NK-92 (cell line): ENCODE results near the gene PLEKHG4B.
"Not testable (repeated sequence)": the region's sequence is repeated elsewhere in the genome, so short reads cannot be mapped to it uniquely, and the experiment has no call there.

ENCODE experiments used
- DNase-seq: peaks from one replicate; lab custom pipeline; 2025; ENCODE audit not compliant: unreplicated experiment; lab: John Stamatoyannopoulos, UW

The PLEKHG4B gene

GRCh38 chr5:93221-93980 is 1.4 kb downstream of the PLEKHG4B start:
- DNase-seq = no peak

- DNase-seq = no peak
Observed at GRCh38 chr5:94113-94892, 2.3 kb downstream of the PLEKHG4B start.

GRCh38 chr5:95241-95980 is 3.4 kb downstream of the PLEKHG4B start:
- DNase-seq = no peak

- DNase-seq = no peak
Observed at GRCh38 chr5:96976-97660, 5.2 kb downstream of the PLEKHG4B start.

GRCh38 chr5:99815-100214 is 7.8 kb downstream of the PLEKHG4B start:
- no peak for DNase-seq

GRCh38 chr5:102411-103043 is 10.6 kb downstream of the PLEKHG4B start:
- DNase-seq = no peak

- DNase-seq = not testable (repeated sequence)
Observed at GRCh38 chr5:104106-104505, 12.1 kb downstream of the PLEKHG4B start.

GRCh38 chr5:104778-105296 is 12.9 kb downstream of the PLEKHG4B start:
- no peak for DNase-seq

GRCh38 chr5:105504-106070 is 13.6 kb downstream of the PLEKHG4B start:
- DNase-seq = no peak

GRCh38 chr5:106587-106986 is 14.6 kb downstream of the PLEKHG4B start:
- DNase-seq = no peak

GRCh38 chr5:107526-107925 is 15.6 kb downstream of the PLEKHG4B start:
- DNase-seq = no peak

- no peak for DNase-seq
Observed at GRCh38 chr5:109826-110225, 17.9 kb downstream of the PLEKHG4B start.

- no peak for DNase-seq
Observed at GRCh38 chr5:110270-110888, 18.4 kb downstream of the PLEKHG4B start.

- no peak for DNase-seq
Observed at GRCh38 chr5:111171-111570, 19.2 kb downstream of the PLEKHG4B start.

GRCh38 chr5:119486-120097 is 27.6 kb downstream of the PLEKHG4B start:
- DNase-seq = no peak

GRCh38 chr5:121432-121831 is 29.5 kb downstream of the PLEKHG4B start:
- no peak for DNase-seq

- DNase-seq = no peak
Observed at GRCh38 chr5:125815-126214, 33.8 kb downstream of the PLEKHG4B start.

GRCh38 chr5:126806-127205 is 34.8 kb downstream of the PLEKHG4B start:
- no peak for DNase-seq

GRCh38 chr5:127886-128285 is 35.9 kb downstream of the PLEKHG4B start:
- no peak for DNase-seq
